ENCODE measurements around the gene ACKR2.
A peak's percentile ranks its signal among the peaks of the same experiment; 100 is the strongest.

The ACKR2 gene

GRCh38 chr3:42871592-42872196, 62.4 kb downstream of the ACKR2 start:
- no peak overlapping the region for H3K4me3 ChIP-seq
- DNase-seq (ENCODE audit: low spot score) = no peak
- H3K27ac ChIP-seq = peak overlapping the region; percentile 12 to 82
- TF ChIP-seq, protein P1, sequence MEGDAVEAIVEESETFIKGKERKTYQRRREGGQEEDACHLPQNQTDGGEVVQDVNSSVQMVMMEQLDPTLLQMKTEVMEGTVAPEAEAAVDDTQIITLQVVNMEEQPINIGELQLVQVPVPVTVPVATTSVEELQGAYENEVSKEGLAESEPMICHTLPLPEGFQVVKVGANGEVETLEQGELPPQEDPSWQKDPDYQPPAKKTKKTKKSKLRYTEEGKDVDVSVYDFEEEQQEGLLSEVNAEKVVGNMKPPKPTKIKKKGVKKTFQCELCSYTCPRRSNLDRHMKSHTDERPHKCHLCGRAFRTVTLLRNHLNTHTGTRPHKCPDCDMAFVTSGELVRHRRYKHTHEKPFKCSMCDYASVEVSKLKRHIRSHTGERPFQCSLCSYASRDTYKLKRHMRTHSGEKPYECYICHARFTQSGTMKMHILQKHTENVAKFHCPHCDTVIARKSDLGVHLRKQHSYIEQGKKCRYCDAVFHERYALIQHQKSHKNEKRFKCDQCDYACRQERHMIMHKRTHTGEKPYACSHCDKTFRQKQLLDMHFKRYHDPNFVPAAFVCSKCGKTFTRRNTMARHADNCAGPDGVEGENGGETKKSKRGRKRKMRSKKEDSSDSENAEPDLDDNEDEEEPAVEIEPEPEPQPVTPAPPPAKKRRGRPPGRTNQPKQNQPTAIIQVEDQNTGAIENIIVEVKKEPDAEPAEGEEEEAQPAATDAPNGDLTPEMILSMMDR (IDR thresholded peaks at IDR 0.05) = no peak

DNA sequence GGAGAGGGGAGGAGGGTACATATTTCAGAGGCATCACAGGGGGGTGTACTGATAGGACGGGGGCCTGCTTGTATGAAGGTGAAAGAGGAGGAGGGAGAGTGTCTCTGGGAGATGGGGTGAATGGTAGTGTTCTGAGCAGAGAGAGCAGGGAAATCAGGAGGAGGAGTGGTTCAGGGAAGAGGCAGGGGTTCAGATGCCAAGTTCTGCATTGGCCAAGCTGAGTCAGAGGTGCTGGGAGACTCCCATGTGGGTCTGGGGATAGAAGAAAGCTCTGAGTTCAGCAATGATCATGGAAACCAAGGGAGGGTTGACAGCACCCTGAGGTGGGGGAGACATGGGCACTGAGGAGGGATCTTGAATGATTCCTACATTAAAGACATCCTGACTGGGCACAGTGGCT, 63.5 kb downstream of the ACKR2 start:
- TF ChIP-seq, protein P1 (IDR thresholded peaks at IDR 0.05) = no peak
- H3K4me3 ChIP-seq = no peak overlapping the region
- peak overlapping the region in 1 of 2 donors; percentile 82 for H3K27ac ChIP-seq

DNA sequence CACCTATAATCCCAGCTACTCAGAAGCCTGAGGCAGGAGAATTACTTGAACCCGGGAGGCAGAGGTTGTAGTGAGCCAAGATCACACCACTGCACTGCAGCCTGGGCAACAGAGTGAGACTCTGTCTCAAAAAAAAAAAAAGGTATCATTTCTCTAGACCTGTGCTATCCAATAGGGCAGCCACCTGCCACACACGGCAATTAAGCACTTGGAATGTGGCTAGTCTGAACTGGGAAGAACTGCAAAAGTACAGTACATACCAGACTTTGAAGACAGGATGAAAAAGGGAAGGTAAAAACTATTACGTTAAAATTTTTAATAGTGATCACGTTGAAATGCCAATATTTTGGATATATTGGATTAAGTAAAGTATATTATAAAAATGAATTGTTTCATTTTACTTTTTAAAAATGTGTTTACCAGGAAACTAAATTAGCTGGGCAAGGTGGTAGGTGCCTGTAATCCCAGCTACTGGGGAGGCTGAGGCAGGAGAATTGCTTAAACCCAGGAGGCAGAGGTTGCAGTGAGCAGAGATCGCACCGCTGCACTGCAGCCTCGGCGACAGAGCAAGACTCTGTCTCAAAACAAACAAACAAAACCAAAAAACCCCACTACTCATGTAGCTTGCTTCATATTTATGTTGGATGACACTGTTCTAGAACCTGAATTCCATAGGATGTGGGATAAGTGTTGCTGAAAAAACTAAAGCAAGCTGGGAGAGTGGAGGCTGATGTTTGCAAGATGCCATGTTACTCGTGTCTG, 64.2 kb downstream of the ACKR2 start:
- H3K4me3 ChIP-seq = no peak overlapping the region
- peak overlapping the region in 1 of 2 donors; percentile 26 for H3K27ac ChIP-seq
- no peak for DNase-seq (ENCODE audit: low spot score)
- TF ChIP-seq, protein P1 (IDR thresholded peaks at IDR 0.05) = no peak

More for the DNA sequence above, 63.5 kb downstream of the ACKR2 start:
- DNase-seq (ENCODE audit: low spot score) = no peak

DNA sequence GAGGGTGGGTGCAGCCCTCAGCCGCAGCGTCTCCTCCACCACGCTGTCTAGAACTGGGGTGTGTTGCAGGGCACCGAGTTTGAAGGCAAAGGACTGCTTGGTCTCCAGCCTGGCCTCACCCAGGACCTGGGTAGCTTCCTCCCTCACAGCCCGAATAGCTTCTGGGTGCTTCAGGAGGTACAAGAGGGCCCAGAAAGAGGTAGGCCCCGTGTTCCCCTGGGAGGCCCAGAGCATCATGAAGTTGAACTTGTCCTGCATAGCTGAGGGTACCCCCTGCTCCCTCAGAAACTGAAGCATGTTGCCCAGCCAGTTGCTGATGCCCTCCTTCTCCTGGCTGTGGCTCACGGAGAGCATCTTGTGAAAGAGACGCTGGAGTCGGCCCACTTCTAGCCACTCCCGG, 65.5 kb downstream of the ACKR2 start:
- Histone ChIP-seq H3K4me3 (no peak overlapping the region), H3K27ac (peak overlapping the region in 1 of 2 donors; percentile 22)
- TF ChIP-seq, protein P1 (IDR thresholded peaks at IDR 0.05) = no peak
- no peak for DNase-seq (ENCODE audit: low spot score)

- TF ChIP-seq, protein P1 (IDR thresholded peaks at IDR 0.05) = no peak
- Histone ChIP-seq H3K4me3 (no peak within 1 kb of the TSS), H3K27ac (peak within 1 kb of the TSS in 1 of 2 donors; percentile 46)
- no peak for DNase-seq (ENCODE audit: low spot score)
Measured at GRCh38 chr3:42875325-42876151, 66.3 kb downstream of the ACKR2 start, which contains the start of gene CYP8B1. Gene CYP8B1, minus strand, starts transcription at chr3:42875879. Its CDS starts 63 bp downstream, at chr3:42875816.

GRCh38 chr3:42876401-42876800, 67.2 kb downstream of the ACKR2 start:
- TF ChIP-seq, protein P1 (IDR thresholded peaks at IDR 0.05) = no peak
- DNase-seq (ENCODE audit: low spot score) = no peak
- no peak overlapping the region for H3K4me3 ChIP-seq
- H3K27ac ChIP-seq = peak overlapping the region in 1 of 2 donors; percentile 46

Data from coronary artery (tissue), 2 donors.